Stimulated activated CD4-positive, alpha-beta T cell treated with anti-CD3 and anti-CD28 coated beads, Interleukin-15, amount 100 ng/mL, for 1 hour (primary cell): Measurements from ENCODE around the gene NR2C1.
"Not testable (repeated sequence)": the region's sequence is repeated elsewhere in the genome, so short reads cannot be mapped to it uniquely, and the experiment has no call there.

Experiments
- DNase-seq, 2 donors: peaks; one replicate each; pipeline ENCODE4 v3.0.0-alpha.2; 2020; ENCODE audit warnings: low read depth in 1 of 2, low spot score in 1 of 2

The NR2C1 gene

GRCh38 chr12:95003213-95003920 is 70.1 kb downstream of the NR2C1 start, which contains the start of gene NDUFA12:
TSS of gene NDUFA12 (minus strand) at chr12:95003697. CDS start at chr12:95003680, 17 bp downstream.
- DNase-seq, result peak; percentile 88 to 90

DNA sequence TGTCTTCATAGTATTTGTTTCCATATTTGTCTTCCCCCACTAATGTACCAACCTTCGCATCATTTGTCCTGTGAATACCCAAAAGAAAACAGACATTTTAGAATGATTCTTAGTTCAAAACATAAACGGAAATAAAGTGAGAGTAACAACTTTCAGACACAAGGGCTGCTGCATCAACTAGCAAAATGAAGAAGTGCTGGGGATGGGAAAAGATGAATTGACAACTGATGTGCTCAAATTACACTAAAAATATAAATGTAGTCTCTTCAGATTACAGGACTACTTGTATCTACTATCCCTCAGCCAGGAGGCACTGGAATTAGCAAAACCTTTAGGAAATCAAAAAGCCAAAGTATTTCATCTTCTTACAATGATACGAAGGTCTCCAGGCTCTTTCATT is 70.7 kb downstream of the NR2C1 start:
- DNase-seq, result no peak

DNA sequence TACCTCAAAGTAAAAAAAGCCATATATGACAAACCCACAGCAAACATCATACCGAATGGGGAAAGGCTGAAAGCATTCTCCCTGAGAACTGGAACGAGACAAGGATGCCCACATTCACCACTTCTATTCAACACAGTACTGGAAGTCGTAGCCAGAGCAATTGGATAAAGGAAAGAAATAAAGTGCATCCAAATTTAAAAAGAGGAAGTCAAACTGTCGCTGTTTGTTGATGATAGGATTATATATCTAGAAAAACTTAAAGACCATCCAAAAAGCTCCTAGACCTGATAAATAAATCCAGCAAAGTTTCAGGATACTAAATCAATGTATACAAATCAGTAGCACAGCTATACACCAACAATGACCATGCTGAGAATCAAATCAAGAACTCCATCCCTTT is 75.1 kb downstream of the NR2C1 start:
- no peak for DNase-seq

GRCh38 chr12:94997726-94998125 is 75.7 kb downstream of the NR2C1 start:
- no peak for DNase-seq

DNA sequence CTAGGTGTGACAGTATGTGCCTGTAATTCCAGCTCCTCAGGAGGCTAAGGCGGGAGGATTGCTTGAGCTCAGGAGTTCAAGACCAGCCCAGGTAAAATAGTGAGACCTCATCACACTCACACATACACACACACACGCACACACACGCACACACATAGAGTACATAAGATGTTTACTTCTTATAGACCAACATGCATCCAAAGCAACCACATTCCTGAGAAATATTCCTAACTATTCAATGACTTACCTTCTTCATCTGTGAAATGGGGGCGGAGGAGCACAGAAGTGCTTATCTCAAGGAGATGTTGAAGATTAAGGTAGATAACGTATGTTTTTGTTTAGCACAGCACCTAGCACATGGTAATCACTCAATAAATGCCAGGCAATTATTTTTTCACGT is 76.4 kb downstream of the NR2C1 start:
- no peak for DNase-seq

- no peak for DNase-seq
Measured at GRCh38 chr12:94994312-94994711, 79.1 kb downstream of the NR2C1 start.

DNA sequence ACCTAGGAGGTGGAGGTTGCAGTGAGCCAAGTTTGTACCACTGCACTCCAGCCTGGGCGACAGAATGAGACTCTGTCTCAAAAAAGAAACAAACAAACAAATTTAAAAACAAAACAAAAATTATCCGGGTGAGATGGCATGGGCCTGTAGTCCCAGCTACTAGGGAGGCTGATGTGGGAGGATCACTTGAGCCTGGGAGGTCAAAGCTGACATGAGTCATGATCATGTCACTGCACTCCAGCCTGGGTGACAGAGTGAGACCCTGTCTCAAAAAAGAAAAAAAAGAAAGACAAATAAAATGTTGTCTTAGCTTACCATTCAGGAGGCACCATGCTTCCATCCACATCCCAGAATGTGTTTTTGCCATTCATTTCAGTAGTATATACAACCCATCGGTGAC is 79.6 kb downstream of the NR2C1 start:
- DNase-seq, result not testable (repeated sequence)

DNA sequence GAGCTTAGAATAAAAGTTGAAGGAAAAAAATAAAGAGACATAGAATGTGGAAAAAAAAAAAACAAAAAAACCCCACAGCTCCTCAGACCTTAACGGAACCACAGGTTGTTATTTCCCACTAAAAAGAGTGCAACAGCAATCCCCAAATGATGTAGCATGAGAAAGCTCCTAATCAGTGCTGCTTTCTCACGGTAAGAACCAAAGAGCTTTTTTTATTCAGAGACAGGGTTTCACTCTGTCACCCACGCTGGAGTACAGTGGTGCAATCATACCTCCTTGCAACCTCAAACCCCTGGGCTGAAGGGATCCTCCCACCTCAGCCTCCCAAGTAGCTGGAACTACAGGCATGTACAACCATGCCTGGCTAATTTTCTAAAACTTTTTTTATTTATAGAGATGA is 83.2 kb downstream of the NR2C1 start:
- no peak for DNase-seq

DNA sequence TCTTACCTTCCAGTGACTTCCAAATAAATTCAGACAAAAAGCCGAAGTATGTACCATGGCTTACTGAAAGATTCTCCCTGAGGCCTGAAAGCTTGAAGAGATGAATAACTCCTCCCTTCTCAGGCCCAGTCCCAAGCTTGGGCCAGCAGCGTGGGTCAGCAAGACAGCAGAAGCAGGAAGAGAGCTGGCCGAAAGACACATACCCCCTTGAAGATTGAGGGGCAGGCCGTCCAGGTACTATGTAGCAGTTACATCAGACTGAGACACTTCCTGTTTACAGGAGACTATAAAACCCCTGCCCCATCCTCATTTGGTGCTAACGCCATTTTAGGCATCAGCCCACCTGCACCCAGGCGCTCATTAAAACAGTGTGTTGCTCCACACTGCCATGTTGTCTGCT is 84.9 kb downstream of the NR2C1 start:
- no peak for DNase-seq

GRCh38 chr12:94987801-94988200 is 85.6 kb downstream of the NR2C1 start:
- no peak for DNase-seq

GRCh38 chr12:94987076-94987669 is 86.2 kb downstream of the NR2C1 start:
- no peak for DNase-seq

- not testable (repeated sequence) for DNase-seq
Measured at GRCh38 chr12:94985099-94985498, 88.3 kb downstream of the NR2C1 start.

DNA sequence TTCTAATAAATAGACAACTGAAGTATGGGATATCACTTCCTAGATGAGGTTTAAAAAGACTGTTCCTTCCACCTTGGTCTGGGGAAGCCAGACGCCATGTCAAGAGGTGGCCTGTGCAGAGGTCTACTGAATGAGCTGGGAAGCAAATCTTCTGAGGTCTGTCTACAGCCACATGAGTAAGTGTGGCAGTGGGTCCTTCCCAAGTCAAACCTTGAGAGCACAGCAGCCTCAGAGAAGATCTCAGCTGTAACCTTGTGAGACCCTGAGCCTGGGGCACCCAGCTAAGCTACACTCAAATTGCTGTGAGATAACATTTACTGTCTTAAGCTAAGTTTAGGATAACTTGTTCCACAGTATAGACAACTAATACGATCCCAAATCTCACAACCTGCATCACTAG is 90.1 kb downstream of the NR2C1 start:
- DNase-seq, result no peak

DNA sequence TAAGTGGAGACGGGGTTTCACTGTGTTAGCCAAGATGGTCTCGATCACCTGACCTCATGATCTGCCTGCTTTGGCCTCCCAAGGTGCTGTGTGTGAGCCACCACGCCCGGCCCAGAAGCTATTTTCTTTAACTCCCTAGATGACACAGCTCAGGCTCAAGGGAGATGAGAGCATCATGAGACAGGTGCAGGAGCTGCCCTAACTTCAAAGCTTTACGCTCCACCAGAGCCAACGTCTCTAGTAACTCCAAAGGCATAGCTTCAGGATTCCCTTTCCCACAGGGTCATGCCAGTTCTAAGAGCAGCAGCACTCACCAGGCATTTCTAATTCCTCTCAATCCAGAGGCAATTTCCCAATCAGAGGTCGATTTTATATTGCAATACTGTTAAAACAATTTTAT is 91.0 kb downstream of the NR2C1 start:
- no peak for DNase-seq

DNA sequence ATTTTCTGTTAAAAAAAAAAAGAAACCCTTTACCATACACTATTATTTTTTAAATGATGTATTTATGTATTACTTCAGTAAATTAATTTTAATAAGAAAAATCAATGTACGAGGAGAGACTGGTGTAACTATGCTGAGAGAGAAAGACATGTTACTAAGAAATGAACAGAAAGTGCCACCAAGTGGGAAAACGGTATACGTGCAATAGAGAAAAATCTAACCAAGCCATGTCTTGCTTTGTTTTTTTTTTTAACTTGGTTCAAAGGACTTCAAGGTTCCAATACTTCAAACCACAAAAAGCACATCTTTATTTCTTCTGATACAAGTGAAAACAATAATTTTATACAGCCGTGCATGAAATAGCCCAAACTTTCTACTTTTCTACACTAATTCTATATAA is 92.8 kb downstream of the NR2C1 start:
- no peak for DNase-seq

DNA sequence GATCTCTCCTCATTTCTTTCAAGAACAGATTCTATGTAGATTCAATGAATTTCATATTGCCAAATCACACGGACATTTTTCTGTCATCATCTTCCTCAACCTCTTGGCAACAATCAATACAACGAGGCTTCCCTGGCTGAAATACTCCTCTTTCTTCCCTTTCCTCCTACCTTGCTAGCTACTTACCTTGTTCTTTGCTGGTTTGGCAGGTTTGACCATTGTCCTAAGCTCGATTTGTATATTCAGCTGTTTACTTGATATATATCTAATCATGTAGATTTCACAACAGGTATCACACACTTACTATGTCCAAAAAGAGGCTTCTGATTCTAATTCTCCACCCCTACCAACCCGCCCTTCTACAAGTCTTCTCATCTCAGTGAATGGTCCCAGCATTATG is 93.5 kb downstream of the NR2C1 start:
- no peak for DNase-seq

DNA sequence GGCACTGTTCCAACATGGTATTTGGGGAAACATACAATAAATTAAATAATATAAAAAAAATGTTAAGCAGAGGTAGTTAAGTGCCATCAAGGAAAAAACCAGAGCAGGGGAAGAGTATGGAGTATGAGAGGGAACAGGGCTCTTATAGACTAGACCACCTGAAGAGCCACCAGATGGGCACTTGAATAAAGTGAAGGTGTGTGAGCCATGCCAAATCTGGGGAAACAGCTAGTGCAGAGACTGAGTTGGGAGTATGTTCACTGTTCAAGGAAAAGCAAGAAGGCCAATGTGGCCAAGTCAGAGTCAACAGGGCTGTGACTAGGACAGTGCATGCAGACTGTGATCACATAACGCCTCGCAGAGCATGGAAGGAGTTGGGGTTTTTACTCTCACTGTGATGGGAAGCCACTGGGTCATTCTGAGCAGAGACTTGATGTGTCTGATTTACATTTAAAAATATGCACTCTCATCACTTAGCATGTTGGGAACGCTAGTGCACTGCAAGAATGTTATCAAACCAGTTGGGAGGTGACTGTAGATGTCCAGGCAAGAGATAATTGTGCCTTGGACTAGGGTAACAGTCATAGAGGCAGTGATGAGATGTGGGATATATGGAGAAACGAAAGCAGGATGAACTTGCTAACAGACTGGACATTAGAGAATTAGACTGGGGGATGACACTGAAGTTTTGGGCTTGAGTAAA is 95.5 kb downstream of the NR2C1 start:
- no peak for DNase-seq

DNA sequence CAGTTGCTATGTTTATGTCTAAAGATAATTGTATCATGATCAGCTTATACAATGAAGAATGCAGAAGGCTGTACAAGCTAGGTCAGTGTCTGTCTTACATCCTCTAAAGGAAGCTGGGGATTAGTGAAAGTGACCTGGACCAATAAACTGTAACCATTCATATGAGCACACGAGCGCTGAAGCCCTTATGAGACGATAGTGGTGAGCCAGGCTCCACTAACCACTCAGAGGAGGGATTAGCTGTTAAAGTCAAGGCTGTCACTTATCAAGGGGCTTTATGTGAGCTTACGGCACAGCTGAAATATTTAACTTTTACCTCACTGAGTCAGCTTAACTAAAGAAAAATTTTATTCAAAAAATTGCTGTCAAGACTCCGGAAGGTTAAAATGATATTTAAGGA is 100.2 kb downstream of the NR2C1 start:
- no peak for DNase-seq

DNA sequence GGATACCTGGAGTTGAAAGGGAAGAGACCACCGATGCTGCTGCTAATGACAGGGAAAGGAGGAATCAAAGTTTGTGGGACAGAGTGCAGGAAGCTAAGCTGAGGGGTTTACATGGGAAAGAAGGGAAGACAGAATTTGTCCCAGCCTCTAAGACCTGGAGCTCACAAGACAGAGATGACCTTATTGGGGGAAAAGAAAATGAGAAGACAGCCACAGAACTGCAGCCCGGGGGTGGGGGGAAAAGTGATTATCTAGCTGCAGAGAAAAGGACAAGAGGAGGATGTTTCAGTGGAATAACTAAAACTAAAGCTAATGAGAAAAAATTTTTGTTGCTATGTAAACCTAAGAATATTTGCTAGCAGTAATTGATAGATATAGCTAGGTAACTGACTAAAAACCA is 100.6 kb downstream of the NR2C1 start:
- DNase-seq, result no peak

DNA sequence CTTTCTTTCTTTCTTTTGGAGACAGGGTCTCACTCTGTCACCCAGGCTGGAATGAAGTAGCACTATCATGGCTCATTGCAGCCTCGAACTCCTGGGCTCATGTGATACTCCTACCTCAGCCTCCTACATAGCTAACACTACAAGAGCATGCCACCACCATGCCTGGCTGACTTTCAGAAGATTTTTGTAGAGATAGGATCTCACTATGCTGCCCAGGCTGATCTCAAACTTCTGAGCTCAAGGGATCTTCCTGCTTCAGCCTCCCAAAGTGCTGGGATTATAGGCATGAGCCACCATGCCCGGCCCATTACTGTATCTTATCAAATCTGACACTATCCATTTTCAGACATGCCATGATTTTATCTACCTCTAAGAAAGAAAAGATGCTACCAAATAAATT is 101.5 kb downstream of the NR2C1 start:
- DNase-seq, result no peak

DNA sequence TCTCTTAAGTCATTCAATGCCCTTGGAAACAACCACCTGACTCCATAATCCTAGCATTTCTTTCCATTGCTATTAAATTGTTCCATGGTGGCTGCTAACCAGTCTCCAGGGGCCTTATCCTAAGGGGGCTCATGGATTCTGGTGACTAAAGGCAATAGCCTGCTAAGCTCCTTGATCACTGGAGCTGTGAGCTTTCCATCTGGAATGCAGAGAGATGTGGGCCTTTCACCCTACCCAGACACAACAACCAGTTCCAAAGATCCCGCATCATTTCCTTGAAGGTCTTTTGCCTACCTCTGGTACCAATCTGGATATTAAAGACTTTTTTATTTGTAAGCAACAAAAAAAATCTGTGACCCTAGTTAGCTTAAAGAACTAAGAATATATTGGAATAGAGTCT is 102.9 kb downstream of the NR2C1 start:
- DNase-seq, result no peak
